Hippocampal formation (tissue), 2 donors: ENCODE results near the gene GIMD1.

Source experiments
- DNase-seq, 2 donors: peaks; one replicate each; lab custom pipeline; 2025; lab: John Stamatoyannopoulos, UW

Gene GIMD1

DNA sequence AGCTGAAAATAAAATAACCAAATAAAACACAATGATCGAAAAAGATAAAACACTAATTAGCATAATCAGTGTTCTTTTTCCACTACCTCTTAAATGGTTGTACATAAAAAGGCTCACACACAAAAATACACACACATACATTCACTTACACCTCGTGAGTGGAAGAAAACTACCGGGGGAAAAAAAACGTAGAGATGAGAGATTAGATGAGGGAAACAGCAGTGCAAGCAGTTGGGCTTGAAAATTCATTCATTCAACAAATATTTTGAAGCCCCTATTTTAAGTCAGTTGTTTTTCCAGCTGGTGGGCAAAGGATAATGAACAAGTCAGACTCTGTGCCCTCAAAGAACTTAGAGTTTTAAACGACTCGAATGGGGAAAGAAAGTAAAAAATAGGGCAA is 53.6 kb downstream of the GIMD1 start:
- no peak for DNase-seq

DNA sequence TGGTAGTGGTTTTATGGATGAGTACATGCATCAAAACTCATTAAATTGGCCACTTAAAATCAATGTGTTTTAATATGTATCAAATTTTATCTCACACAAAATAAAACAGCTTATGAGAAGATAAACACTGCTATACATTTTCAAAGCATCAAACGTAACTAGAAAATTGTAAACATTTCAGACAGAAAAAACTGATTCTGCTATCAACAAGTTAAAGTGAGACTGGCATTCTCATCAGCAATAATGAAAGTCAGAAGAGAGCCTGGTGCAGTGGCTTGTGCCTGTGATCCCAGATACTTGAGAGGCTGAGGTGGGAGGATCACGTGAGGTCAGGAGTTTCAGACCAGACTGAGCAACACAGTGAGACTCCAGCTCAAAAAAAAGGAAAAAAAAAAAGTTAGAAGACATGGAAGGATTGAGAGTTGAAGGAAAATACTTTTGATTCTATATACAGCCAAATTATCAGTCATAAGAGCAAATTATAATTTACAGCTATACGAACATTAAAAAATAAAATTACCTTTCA is 55.5 kb downstream of the GIMD1 start:
- no peak for DNase-seq

DNA sequence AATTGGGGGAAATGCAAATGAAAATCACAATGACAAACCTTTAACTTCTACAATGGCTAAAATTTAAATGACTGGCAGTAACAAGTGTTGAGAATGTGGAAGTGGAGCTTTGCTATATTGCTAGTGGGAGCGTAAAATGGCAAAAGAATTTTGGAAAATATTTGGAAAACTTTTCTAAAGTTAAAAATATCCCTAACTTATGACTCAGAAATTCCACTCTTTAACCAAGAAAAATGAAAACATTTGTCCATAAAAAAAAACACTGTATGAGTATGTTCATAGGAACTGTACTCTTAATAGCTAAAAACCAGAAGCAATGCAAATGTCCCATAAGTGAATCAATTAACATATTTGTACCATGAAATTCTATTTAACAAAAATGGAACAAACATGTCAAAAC is 56.2 kb downstream of the GIMD1 start:
- no peak for DNase-seq
